Measurements from ENCODE around the gene LACTBL1.
"Not testable (repeated sequence)": the region's sequence is repeated elsewhere in the genome, so short reads cannot be mapped to it uniquely, and the experiment has no call there.

Gene LACTBL1, protein sequence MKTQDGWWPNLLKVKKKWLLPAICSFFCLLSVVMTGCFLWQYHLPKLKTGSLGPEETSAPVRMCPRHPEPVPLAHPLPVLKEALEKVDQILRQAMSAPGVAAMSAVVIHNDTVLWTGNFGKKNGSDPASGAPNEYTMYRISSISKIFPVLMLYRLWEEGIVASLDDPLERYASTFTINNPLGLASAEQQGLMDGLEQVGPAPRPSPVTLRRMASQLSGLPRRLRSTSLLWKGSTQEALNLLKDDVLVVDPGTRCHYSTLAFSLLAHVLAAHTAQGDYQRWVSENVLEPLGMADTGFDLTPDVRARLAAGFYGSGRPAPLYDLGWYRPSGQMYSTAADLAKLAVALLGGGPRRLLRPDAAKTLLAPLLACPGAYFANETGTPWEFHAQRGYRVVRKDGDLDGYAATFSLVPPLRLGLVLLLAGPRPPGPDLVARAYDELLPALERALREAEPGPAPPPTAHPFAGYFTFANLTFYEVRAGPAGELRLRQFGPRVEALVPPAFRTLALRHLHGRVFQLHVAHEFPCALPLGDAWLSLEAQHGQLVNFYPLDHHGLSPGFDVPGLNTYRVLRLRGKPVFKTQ

DNA sequence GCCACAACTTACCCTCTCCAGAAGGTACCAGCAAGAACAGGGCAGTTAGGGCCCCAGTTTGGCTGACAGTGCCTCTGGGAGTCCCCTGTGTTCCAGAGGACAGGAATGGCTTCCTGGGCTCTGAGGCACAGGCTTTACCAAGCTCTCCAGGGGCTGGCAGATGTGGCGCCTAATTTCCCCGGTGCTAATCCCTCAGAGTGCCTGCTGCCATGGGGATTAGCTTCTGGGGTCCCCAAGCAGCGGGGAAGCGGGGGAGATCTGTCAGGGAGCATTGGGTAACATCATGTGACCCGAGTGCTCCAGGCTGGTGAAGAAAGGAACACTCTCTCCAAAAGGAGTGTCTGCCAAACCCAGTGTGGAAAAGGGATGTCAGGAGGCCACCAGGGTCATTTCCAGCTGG, at the start of gene LACTBL1:
Gene LACTBL1 (minus strand): TSS at position 107 of the 400 bp plus-strand sequence. CDS start 550 bp downstream, outside the sequence.
- DNase-seq, result no peak

DNA sequence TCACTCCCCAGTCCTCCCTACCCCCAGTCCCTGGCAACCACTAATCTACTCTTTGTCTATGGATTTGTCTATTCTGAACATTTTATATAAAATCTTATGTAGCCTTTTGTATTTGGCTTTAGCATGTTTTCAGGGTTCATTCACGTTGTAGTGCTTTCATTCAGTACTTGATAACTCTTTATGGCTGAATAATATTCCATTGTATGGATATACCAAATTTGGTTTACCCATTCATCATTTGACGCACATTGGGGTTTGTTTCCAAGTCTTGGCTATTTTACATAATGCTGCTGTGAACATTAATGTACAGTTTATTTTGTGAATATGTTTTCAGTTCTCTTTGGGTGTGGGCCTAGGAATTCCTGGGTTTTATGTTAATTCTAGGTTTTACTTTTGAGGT, 49.2 kb upstream of the LACTBL1 start:
- no peak for DNase-seq

DNA sequence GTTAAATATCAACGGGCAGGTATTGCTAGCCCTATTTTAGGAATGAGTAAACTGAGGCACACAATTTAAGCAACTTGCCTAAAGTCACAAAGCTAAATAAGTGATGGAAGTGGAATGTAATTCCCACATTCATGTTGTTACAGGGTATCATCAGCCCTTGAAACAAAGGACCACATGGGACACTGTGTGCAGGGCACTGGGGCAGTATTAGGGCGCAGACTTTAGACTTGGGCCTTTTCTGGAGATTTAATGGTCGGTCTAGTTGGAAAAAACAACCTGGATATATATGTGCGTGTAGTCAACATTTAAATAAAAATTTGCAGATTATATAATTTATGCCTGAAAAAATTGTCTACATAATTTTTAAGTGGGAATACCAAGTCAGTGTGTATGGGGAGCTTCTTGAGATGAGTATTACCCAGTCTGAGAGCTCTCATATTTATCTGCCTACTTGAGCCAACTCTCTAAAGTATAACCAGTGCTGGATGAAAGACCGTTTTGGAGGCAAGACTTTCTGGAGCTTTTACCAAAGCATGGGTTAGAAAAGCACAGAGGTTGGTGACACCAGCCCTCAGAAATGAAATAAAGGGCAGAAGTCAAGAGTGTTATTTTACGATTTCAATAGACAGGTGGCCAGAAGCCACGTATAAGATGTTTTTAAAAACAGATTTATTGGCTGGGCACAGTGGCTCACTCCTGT, 48.2 kb upstream of the LACTBL1 start:
- no peak for DNase-seq

DNA sequence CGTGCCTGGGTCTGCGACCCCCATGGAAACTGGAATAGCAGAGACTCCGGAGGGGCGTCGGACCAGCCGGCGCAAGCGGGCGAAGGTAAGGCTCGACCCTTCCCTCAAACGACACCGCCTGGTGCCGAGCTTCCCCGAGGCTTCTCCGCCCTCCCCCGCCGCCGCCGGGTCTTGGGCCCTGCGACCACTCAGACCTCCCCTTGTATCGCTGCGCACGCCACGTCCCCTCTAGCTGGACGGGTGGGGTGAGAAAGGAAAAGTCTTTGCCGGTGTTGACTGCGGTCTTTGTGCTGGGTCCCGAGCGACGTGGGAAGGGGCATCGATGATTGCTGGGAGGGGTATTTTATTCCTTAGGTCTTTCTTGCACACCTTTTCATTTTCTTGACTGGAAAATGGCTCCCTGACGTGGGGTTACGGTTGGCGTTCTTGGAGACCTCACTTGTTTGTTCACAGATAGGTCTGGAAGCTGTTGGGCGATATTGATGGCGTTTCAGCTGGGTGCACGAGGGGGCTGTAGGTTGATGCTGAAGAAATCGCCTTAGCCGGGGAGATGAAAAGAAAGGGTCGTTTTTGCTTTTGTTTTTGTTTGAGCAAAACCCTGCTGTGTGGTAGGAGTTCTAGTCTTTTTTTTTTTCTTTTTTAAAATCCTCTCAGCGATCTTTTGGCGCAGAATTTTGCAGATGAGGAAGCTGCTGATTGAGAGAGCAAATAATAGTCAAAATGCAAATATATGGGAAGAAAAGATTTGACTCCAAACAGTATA, 47.4 kb upstream of the LACTBL1 start:
- DNase-seq, result no peak

DNA sequence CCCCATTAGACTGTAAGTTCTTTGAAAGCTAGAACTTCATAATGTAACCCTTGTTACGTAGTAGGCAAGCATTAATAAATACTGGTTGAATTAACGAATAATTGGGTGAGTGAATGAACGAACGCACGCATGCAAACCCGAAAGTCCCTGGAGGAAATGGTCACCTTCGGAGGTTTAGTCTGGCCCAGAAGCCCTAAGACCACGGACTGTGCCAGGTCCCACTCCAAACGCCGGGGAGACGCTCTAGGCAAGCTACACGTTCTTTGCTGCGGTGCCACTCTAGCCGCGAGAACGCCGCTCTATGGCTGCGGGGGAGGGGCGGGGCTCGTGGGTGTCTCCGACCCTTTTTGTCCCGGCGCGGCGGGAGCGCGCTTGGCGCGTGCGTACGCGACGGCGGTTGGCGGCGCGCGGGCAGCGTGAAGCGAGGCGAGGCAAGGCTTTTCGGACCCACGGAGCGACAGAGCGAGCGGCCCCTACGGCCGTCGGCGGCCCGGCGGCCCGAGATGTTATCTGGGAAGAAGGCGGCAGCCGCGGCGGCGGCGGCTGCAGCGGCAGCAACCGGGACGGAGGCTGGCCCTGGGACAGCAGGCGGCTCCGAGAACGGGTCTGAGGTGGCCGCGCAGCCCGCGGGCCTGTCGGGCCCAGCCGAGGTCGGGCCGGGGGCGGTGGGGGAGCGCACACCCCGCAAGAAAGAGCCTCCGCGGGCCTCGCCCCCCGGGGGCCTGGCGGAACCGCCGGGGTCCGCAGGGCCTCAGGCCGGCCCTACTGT, 46.6 kb upstream of the LACTBL1 start, which contains the start of gene KDM1A:
Gene KDM1A (plus strand): TSS at position 375 of the 769 bp plus-strand sequence. CDS start 129 bp downstream, at position 504.
- peak; percentile 97 for DNase-seq

DNA sequence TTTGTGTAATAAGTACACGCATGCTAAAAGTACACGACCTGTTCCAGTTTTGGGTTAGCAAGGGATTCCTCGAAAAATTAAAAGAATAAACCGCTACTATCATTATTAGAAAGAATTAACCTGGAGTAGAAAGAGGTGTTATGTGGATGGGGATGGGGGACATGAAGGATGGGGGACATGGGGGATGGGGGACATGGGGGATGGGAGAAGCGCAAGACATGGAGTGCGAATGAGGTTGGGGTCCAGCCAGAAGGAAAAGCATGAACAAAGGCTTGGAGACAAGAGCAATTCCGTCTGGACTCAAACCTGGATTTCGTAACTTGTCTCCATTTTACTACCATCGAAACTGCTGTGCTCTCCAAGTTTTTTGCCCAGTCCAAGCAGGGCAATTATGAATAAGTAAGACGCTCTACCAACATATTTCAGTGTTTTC, 46.0 kb upstream of the LACTBL1 start:
- DNase-seq, result no peak

DNA sequence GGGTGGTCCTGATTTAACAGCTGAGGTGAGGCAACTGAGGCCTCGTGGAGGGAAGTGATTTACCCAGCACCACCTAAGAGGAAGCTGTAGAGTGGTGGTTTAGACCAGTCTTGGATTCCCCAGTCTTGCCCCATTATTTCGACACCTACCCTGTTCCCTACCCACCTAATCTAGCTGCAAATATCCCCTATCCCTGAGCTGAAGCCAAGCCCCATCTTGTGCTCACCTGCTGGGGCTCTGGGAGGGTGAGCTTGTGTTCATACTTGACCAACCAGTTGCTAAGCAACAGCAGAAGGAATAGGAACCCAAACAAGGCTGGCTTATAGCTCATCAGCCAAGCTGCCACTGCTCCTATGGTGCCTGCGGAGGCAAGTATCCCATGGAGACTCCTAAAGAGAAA, 41.0 kb upstream of the LACTBL1 start:
- DNase-seq, result peak; percentile 7

DNA sequence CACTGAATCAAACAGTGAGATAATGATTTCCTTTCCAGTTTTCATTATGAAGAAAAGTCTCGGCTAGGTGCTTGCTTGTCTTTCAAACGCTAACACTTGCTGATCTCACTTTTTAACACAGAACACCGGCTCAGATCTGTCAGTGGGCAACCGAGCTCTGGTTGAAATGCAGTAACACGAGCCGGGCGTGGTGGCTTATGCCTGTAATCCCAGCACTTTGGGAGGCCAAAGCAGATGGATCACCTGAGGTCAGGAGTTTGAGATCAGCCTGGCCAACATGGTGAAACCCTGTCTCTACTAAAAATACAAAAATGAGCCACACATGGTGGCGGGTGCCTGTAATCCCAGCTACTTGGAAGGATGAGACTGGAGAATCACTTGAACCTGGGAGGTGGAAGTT, 37.4 kb upstream of the LACTBL1 start:
- DNase-seq, result not testable (repeated sequence)

DNA sequence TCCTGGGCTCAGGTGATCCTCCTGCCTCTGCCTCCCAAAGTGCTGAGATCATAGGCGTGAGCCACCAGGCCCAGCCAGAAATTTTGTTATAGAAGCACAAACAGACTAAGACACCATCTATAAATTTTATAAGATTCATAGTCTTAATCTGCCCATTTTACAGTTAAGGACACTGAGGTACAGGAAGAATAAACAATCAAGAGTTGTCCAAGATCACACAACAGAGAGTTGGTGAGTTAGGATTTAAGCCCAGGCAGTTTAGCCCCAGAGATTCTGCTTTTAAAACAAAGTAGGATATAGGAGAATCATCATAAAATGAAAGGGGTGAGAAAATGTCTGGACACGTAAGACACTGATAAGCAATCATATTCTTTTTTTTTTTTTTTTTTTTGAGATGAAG, 36.2 kb upstream of the LACTBL1 start:
- no peak for DNase-seq

DNA sequence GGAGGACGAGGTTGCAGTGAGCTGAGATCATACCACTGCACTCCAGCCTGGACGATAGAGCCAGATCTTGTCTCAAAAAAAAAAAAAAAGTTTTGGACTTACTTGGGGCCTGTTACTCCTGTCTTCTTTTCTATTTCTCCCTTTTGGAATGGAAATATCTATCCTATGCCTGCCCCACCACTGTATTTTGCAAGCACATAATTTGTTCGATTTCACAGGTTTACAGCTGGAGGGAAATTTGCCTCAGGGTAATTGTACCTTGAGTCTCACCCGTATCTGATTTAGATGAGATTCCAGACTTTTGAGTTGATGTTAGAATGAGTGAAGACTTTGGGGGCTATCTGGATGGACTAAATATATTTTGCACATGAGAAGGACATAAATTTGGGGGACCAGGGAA, 34.4 kb upstream of the LACTBL1 start:
- DNase-seq, result no peak

DNA sequence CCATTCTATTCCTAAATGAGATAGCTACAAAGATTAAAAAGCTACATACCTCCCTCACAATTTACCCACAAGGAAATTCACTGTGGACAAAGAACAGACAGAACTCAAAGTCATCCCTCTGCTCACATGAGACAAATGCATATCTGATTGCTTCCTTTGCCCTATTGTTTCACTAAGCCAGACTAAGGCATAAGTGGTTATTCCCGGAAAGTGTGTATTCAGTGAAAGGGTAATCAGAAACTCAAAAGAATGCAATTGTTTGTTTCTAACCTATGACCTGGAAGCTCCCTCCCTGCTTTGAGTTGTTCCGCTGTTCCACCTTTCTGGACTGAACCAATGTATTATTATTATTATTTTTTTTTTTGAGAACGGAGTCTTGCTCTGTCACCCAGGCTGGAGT, 32.1 kb upstream of the LACTBL1 start:
- not testable (repeated sequence) for DNase-seq

DNA sequence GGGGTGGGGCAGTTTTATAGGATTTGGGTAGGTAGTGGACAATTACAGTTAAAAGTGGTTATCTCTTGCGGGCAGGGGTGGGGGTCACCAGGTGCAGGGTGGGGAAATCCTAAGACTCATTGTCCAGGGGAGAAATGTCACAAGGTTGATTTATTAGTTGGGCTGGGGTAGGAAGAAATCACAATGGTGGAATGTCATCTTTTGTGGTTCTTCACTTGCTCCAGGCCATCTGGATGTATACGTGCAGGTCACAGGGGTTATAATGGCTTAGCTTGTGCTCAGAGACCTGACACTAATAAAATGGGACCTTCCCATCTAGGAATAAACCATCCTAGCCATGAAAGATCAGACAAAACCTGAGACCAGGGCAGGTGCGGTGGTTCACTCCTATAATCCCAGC, 31.4 kb upstream of the LACTBL1 start:
- DNase-seq, result no peak

DNA sequence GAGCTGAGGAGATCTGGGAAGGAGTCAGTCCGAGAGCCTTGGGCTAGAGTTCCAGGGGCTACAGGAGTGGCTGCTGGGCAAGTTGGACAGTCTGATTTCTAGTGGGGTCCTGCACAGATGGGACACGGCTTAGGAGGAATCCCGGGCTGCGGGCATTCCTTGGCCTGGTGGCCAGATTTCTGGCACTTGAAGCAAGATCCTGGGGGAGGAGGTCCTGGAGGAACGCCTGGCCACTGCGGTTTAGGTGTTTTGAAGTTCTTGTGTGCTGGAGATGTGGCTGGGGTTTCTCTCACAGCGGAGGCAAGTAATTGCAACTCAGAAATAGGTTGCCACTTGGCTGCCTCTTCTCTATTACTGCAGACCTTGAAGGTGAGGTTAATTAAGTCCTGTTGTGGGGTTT, 29.6 kb upstream of the LACTBL1 start:
- DNase-seq, result not testable (repeated sequence)

DNA sequence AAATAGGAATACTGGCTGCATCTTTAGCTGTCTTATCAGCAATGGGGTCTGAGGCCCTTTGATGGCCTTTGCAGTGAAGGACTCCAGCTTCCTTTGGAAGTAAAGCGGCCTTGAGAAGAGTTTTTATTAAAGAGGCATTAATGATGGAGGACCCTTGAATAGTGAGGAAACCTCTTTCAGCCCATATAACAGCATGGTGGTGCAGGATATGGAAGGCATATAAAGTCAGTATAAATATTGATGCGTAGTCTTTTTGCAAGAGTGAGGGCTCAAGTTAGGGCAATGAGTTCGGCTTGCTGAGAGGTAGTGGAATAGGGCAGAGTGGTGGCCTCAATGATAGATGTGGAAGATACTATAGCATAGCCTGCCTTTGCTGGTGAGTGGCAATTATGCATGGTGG, 27.5 kb upstream of the LACTBL1 start:
- not testable (repeated sequence) for DNase-seq

DNA sequence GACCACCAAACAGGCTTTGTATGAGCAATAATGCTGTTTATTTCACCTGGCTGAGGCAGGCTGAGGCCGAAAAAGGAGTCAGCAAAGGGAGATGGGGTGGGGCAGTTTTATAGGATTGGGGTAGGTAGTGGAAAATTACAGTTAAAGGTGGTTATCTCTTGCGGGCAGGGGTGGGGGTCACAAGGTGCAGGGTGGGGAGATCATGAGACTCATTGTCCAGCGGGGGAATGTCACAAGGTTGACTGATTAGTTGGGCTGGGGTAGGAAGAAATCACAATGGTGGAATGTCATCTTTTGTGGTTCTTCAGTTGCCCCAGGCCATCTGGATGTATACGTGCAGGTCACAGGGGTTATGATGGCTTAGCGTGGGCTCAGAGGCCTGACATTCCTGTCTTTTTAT, 24.9 kb upstream of the LACTBL1 start:
- DNase-seq, result not testable (repeated sequence)

DNA sequence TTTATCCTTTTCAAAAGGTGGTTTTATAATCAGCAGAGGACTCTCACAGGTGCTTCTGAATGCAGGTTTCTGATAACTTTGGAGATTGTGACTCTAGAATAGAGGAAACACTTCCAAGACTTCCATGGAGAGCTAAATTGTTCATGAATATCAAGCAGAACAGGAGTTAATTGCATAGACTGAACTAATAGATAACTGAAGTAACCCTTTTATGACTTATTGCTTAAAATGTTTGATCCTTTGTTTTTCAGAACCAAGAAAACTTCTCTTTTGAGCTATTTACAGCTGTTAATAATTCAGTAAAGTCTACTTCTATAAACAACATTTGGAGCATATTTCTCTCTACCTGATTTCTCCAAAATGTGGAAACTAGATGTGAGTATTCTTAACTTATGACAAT, 23.1 kb upstream of the LACTBL1 start:
- DNase-seq, result no peak

DNA sequence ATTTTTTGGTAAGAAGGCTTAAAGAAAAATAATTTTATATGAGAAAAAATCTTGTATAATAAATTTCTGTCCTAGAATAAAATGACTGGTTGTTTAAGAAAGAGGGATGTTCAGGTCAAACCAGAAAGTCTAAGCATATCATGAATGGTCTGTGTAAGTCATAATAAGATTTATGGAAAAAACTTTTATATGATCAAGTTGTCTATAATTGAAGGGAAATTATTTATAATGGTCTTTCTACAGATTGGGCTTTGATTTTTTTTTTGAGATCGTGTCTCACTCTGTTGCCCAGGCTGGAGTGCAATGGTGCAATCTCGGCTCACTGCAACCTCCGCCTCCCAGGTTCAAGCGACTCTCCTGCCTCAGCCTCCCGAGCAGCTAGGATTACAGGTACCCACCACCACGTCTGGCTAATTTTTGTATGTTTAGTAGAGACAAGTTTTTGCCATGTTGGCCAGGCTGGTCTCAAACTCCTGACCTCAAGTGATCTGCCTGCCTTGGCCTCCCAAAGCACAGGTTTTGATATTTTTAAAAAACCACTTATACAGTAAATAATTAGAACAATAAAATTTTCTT, 20.6 kb upstream of the LACTBL1 start:
- DNase-seq, result peak; percentile 7

DNA sequence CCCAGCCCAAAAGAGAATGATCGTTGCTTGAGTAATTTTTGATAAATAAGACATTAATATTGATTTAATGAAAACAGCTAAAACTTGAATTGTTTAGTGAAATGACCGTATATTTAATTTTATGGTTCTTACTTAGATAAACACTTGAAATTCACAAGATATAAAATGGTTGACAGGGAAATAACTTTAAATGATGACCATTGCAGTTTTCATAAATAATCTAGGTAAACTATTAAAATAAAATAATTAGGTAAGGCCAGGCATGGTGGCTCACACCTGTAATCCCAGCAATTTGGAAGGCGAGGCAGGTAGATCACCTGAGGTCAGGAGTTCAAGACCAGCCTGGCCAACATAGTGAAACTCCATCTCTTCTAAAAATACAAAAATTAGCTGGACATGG, 19.7 kb upstream of the LACTBL1 start:
- not testable (repeated sequence) for DNase-seq

DNA sequence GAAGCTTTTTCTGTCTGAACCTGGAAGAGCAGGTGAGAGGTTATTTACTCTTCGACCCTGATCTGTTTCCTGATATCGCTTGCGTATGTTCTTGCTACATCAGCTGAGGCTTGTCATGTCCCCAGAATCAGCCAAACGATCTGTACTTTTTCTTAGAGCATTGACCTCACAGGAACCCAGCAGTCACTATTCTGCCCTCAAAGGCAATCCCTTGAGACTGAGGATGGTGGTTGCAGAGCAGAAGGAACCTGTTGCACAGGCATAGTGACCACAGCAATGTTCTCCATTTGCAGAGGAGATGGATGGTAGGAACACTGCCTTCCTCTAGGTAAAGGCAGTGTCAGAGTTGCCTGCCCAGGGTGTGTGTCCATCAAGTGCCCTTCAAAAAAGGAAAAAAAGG, 11.3 kb upstream of the LACTBL1 start:
- DNase-seq, result no peak

DNA sequence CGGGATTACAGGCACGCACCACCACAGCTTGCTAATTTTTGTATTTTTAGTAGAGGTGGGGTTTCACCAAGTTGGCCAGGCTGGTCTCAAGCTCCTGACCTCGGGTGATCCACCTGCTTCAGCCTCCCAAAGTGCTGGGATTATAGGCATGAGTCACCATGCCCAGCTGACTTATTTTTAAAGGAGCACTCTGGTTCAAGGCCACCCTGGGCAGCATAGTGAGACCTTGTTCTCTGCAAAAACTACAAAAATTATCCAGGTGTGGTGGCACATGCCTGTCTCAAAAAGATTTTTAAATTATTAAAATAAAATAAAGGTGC, 7.8 kb upstream of the LACTBL1 start:
- DNase-seq, result not testable (repeated sequence)

DNA sequence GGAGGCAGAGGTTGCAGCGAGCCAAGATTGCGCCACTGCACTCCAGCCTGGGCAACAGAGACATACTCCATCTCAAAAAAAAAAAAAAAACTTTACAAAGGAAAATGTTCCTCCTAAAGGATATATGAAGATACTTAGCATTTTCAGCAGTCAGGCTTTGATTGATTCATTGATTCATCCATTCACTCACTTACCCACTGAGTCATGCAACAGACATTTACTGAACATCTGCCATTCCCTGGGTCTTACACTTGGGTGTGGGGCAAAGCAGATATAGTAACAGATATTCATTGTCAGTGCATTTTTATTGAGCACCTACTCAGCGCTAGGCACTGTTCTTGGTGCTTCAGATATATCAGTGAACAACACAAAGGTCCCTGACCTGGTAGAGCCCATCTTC, 5.6 kb upstream of the LACTBL1 start:
- DNase-seq, result peak; percentile 46
